NCI-H2227 (cell line): ENCODE data around the gene WFDC8.
"Not testable (repeated sequence)": the region's sequence is repeated elsewhere in the genome, so short reads cannot be mapped to it uniquely, and the experiment has no call there.

Experiments
- DNase-seq: peaks from one replicate; lab custom pipeline; 2025; ENCODE audit not compliant: unreplicated experiment; lab: John Stamatoyannopoulos, UW

The WFDC8 gene

DNA sequence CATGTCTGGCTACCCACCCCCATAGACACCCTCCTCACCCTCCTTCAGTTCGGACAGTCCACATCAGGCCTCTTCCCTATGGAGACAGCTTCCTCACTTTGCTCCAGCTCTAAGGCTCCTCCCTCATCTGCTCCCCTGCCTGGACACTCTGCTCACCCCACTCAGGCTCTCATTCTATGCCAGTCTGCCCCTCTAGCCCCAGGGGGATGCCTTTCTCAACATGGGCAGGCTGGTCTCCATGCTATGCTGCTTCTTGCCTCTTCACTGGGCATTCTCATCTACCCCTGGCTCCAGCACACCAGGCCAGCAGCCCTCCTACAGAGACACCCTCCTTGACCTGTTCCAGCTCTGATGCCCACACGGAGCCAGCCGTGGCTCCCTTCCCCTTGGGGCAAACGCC lies at the start of gene WFDC8:
TSS of gene WFDC8 (minus strand) at position 101 of the 400 bp plus-strand sequence. CDS start at position 64, 37 bp downstream.
- DNase-seq: no peak

- no peak for DNase-seq
Measured at GRCh38 chr20:45626540-45626939, 47.5 kb upstream of the WFDC8 start.

GRCh38 chr20:45621593-45621992 lies 42.5 kb upstream of the WFDC8 start:
- DNase-seq: no peak

GRCh38 chr20:45617591-45617990 lies 38.5 kb upstream of the WFDC8 start:
- DNase-seq: no peak

GRCh38 chr20:45612314-45612713 lies 33.2 kb upstream of the WFDC8 start:
- DNase-seq: no peak

DNA sequence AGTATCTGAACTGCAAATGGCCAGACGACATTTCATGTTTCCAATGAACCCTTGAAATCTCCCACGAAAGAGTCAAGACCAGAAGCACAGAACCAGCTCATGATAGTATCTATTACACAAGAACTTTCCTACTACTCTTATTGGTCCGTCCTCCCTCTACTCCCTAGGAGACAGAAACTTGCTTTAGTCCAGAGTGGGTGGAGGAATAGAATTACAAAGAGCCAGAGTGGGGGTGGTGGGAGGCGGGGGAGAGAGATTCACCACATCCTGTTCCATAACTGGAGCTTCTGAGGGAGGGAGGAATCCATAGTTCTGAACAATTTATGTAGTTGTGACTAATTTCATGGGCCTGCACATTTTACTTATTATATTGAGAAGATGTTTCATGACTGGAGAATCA lies 32.0 kb upstream of the WFDC8 start:
- DNase-seq: no peak

GRCh38 chr20:45607810-45608209 lies 28.7 kb upstream of the WFDC8 start:
- DNase-seq: no peak

DNA sequence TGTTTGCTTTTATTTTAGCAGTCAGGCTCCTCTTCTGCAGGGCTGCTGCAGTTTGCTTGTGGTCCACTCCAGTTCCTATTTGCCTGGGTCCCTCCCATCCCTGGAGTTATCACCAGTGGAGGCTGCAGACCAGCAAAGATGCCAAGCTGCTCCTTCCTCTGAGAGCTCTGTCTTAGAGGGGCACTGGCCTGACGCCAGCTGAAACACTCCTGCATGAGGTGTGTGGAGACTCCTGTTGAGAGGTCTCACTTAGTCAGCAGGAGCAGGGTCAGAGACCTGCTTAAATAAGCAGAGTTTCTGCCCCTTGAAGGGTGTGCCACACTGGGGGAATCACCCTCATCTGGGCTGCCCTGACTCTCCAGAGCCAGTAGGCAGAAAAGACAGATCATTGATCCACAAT lies 16.2 kb upstream of the WFDC8 start:
- DNase-seq: no peak

DNA sequence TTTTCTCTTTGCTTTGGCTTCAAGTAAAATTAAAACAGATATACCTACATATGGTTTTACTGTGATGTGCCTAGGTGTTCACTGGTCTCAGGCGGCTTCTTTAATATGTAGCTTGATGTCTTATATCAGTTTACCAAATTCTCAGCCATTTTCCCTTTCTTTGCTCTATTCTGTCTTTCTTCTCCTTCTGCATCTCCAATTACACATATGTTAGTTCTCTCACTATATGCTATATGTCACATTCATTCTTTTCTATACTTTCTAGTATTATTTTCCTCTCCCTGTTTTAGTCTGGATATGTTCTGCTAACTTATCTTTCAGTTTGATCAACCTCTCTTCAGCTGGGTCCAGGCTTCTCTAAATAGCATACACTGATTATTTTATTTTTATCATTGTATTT lies 14.4 kb upstream of the WFDC8 start:
- no peak for DNase-seq

DNA sequence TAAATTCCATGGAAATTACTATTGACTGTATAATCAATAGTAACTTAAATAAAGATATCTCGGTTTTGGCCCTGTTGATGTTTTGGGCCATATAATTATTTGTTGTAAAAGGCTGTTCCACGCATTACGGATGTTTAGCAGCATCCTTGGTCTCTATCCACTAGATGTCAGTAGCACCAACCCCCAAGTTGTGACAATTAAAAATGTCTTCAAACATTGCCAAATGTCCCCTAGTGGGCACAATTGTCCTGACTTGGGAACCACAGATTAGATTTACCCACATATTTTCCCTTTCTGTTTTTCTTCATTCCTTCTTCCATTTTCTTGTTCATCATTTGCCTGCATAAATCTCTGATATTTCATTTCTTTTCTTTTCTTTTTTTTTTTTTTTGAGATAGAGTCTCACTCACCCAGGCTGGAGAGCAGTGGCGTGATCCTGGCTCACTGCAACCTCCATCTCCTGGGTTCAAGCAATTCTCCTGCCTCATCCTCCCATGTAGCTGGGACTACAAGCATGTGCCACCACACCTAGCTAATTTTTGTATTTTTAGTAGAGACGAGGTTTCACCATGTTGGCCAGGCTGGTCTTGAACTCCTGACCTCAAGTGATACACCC lies 13.6 kb upstream of the WFDC8 start:
- peak; percentile 64 for DNase-seq

- DNase-seq: no peak
Measured at GRCh38 chr20:45589725-45590124, 10.6 kb upstream of the WFDC8 start.

DNA sequence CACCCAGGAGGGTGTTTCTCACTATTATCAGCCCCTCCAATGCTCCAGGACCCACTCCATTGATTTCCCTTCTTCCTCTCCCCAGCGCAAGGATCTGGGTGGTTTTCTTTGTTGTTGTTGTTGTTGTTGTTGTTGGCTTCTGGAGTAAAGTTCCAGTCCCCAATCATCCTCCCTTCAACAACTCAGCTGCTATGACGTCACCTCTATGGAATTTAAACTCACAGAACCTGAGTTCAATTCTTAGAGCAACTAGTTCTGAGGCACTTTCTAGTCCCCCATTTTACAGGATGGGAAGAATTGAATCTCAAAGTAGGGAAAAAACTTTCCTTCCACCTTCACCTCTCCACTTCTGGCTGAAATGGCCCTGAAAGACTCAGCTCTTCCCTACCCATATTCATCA lies 9.7 kb upstream of the WFDC8 start:
- DNase-seq: no peak

DNA sequence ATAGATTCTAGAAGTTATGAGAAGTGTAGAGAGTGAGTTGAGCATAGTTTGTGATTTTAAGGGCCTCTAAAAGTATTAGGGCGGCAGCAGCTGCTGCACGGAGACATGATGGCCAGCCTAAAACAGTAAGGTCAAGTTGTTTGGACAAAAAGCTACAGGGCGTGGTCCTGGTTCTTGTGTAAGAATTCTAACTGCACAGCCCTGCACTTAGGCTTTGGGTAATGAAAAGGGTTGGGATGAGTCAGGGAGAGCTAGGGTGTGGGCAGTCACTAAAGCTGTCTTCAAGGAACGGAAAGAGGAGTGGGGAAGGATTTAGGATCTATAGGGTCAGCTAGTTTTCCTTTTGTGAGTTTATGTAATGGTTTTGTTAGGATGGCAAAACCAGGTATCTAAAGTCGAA lies 6.9 kb upstream of the WFDC8 start:
- DNase-seq: not testable (repeated sequence)

GRCh38 chr20:45584294-45584693 lies 5.2 kb upstream of the WFDC8 start:
- DNase-seq: not testable (repeated sequence)

DNA sequence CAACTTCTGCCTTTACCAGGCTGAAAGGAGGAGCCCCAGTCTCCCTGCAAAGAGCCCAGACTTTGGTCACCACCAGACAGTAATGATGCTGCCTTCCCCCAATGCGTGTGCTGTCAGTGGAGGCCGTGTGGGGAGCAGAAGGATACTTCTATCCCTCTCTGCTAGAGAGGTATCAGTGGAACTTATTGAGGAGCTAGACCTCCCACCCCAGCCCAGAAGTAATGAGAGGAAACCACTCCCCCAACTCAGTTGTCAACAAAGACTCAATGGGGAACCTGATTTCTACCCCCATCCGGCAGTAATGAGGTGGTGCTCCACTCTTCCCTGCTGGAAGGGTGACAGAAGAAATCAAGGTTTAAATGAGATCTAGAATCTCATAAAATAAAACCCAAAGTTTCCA lies 4.4 kb upstream of the WFDC8 start:
- DNase-seq: no peak

DNA sequence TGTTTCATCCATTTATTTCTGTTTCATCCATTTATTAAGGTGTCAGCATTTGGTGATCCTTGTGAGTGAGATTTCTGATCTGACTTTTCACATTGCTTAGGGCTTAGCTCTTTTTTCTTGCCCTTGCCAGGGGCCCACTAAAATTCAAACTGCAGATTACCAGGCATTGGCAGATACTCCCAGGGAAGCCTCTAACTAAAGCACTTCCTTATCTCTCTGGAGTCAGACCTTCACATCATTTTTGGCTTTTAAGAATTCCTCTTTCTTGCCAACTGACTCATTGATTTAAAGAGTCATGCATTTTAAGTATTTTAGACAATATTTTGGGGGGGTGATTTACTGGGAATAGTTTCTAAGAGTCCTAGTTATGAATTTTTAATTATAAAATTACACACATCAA lies 2.6 kb upstream of the WFDC8 start:
- no peak for DNase-seq

DNA sequence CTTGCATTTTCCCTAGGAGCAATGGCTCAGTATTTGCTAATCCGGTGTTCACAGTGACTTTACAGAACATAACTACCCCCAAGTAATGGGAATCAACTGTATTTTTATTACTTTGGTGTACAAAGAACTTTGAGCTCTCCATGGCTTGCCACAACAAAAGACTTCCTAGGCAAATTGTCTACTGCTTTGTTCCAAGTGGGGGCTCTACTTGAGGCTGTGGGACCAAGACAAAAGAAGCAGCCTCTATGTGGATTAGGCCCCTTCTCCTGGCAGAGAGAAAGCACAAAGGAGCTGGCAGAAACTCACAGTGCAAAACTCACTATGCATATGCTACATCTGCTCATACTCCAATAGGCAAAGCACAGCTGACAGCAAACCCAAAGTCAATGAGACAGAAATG lies 853 bp downstream of the WFDC8 start:
- DNase-seq: no peak

DNA sequence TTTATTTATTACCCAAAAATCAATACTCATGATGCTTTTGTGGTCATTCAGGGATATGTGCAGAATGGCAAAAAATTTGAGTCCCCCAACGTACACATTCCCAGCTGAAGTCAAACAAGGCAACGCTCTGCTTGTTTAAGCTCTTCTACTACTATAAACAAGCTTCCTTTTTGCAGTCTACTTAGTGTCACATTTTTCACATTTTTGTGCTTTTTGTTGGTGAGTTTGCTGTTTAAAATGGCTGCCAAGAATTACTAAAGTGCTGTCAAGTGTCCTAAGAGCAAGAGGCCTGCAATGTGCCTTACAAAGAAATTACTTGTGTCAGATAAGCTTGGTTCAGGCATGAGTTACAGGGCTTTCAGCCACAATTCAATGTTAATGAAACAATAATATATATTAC lies 2.1 kb downstream of the WFDC8 start:
- DNase-seq: no peak

DNA sequence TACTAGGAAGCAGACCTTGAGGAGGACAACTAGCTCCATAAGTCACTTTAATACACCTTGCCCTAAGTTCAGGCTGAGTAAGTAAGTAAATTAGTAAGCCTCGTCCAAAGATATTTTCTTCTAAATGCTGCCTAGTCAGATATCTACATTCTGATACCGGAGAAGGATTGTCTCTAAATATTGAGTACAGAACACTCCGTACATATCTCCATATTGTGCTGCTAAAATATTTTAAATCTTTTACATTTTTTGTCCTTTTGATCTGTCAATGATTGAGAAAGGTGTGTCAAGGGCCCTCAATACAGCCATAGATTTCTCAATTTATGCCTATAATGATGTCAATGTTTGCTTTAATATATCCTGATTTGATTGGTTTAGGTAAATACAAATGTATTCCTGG lies 3.2 kb downstream of the WFDC8 start:
- no peak for DNase-seq

- not testable (repeated sequence) for DNase-seq
Measured at GRCh38 chr20:45569650-45570049, 9.4 kb downstream of the WFDC8 start.

GRCh38 chr20:45564760-45565276 lies 14.3 kb downstream of the WFDC8 start:
- DNase-seq: no peak

- DNase-seq: no peak
Measured at GRCh38 chr20:45555198-45555597, 23.9 kb downstream of the WFDC8 start.

GRCh38 chr20:45552456-45552855 lies 26.6 kb downstream of the WFDC8 start:
- no peak for DNase-seq
